Lower leg skin (tissue), 4 donors: ENCODE results near the gene ZFP57. TPM values are rescaled to one million over a fixed set of nuclear protein-coding genes. Genes with fewer than 3 reads are reported as not detected.

Experiments used
- DNase-seq, 2 donors: peaks; one replicate each; pipeline ENCODE4 v3.0.0-alpha.2; 2019; ENCODE audit warnings: low spot score in 2 of 2
- H3K4me3 ChIP-seq: fragments of 200-600 bp; sonication (generic); 2 replicates; pipeline ENCODE4 v1.5.1; 2017; ENCODE audit warnings: mild to moderate bottlenecking, low read depth; ENCODE audit not compliant: poor library complexity, severe bottlenecking
- POLR2A ChIP-seq, 2 donors: fragments of 450-650 bp; IDR thresholded peaks; one replicate each; pipeline ENCODE4 v1.6.1; 2016 to 2017; ENCODE audit warnings: antibody characterized with exemption in 2 of 2, mild to moderate bottlenecking in 1 of 2, moderate library complexity in 1 of 2
- WGBS, 2 donors: methylation state at CpG; one replicate each; pipeline ENCODE4 v1.1.5; 2018; 5-methylcytosine and 5-hydroxymethylcytosine counted together
- intact Hi-C: fragments of 100-400 bp; cut with DNase I; formaldehyde crosslinking; loops from one replicate; pipeline ENCODE4 v1.15.0; 2023; ENCODE audit warnings: low total_unique reads
- total RNA-seq, 4 donors: library from RNA; depleted of rRNA; stranded (reverse); fragments of >200 nt; gene quantifications; one replicate each; pipeline ENCODE4 v1.1.0, GENCODE V29; 2016
- TF ChIP-seq, protein P1 (sequence below), 3 donors: fragments of 450-650 bp; IDR thresholded peaks; one replicate each; pipeline ENCODE4 v1.5.1; 2016; ENCODE audit warnings: antibody characterized with exemption in 3 of 3, mild to moderate bottlenecking in 3 of 3, moderate library complexity in 2 of 3

Gene ZFP57
- total RNA-seq, 4 donors from 2014 or later: 0.15 to 4.8 (median 2.4) TPM

- TF ChIP-seq, protein P1, sequence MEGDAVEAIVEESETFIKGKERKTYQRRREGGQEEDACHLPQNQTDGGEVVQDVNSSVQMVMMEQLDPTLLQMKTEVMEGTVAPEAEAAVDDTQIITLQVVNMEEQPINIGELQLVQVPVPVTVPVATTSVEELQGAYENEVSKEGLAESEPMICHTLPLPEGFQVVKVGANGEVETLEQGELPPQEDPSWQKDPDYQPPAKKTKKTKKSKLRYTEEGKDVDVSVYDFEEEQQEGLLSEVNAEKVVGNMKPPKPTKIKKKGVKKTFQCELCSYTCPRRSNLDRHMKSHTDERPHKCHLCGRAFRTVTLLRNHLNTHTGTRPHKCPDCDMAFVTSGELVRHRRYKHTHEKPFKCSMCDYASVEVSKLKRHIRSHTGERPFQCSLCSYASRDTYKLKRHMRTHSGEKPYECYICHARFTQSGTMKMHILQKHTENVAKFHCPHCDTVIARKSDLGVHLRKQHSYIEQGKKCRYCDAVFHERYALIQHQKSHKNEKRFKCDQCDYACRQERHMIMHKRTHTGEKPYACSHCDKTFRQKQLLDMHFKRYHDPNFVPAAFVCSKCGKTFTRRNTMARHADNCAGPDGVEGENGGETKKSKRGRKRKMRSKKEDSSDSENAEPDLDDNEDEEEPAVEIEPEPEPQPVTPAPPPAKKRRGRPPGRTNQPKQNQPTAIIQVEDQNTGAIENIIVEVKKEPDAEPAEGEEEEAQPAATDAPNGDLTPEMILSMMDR (IDR thresholded peaks at IDR 0.05): no peak
- intact Hi-C loops: no loop called here
- no peak overlapping the region for H3K4me3 ChIP-seq
- WGBS, 2 donors: 90% methylated on average over 23 of the region's 23 CpGs
- no peak for DNase-seq
These were observed 32.9 kb downstream of the ZFP57 start for GRCh38 chr6:29647927-29648642.

DNA sequence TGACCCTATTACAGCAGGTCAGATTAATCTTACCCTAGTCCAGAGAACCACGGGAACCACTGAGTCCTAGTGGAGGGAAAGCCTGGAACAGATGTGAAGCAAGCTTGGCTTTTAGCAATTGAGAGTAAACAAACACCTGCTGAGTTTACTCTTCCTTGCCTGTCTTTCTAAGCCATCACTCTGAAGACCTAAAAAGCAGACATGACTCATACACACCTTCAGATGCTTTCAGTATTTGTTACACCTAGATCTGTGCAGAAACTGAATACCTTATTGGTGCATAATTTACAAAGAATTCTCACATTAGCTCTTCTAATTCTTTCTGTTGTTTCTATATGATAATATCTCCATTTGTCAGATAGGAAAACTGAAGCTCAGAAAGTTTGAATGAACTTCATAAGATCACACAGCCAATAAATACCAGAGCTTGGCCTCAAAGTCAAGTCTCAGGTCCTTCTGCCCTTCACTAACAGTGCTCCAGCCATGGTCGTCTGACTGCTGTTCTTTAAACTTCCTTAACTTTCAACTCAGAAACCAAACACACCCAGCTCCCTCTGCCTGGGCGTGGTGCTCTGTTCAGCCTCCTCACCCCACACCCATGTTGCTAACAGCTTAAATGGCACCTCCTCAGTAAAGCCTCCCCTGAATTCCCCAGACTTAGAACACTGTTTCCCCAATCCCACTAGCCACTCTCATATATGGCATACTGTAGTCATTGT is 39.4 kb downstream of the ZFP57 start:
- no peak overlapping the region for H3K4me3 ChIP-seq
- DNase-seq: peak in 1 of 2 donors; percentile 19
- intact Hi-C loops: no loop called here
- TF ChIP-seq, protein P1 (IDR thresholded peaks at IDR 0.05): no peak
- TF ChIP-seq POLR2A (IDR thresholded peaks at IDR 0.05): no peak
- WGBS, 2 donors: 23 to 30% methylated on average over 3 of the region's 3 CpGs

DNA sequence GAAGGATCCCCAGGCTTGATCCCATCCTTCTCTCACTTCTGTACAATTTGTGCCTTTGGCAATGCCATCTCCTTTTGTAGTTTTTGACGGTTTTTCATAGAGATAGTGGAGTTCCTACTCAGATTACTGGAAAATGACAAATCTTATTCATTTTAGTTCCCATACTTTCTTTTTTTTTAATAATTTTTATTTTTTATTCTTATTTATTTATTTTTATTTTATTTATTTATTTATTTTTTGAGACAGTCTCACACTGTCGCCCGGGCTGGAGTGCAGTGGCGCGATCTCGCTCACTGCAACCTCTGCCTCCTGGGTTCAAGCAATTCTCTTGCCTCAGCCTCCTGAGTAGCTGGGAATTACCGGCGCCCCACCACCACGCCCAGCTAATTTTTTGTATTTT is 43.7 kb downstream of the ZFP57 start:
- intact Hi-C loops: no loop called here
- DNase-seq: no peak
- WGBS, 2 donors: 85 to 95% methylated on average over 9 of the region's 9 CpGs
- no peak for TF ChIP-seq POLR2A (IDR thresholded peaks at IDR 0.05)
- TF ChIP-seq, protein P1 (IDR thresholded peaks at IDR 0.05): no peak
- H3K4me3 ChIP-seq: no peak overlapping the region

- DNase-seq: no peak
- 2 to 6% methylated on average over 9 of the region's 9 CpGs for WGBS, 2 donors
These were observed 47.4 kb downstream of the ZFP57 start for GRCh38 chr6:29633534-29633905.

DNA sequence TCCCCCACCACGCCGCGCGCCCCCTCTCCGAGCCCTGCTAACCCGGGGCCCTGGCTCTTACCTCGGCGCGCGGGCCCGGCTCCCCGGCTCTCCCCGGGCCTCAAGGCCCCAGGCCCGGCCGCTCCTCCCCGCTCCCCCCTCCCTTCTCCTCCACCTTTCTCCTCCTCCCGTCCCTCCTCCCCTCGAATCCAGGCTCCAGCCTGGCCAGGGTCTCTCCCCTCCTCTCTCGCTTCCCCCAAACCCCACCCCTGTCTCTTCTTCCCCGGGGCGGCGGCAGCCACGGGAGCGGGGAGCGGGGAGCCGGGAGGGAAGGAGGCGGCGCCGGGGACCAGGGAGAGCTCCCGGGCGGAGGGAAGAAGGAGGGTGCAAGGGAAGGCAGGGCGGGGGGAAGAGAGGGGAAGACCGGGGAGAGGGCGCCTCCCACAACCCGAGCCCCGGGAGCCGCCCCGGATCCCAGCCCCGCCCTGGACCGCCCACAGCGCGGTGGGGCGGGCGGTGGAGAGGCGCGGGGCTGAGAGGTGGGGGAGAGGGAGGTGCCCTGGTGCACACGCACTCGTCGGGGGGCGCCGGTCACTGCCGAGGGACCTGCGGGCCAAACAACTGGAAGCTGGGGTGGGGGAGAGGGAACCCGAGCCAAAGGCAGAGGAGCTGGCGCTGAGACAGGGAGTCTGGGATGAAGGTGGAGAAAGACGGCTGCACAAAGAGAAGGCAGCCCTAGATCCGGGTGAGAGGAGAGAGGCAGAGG is 48.0 kb downstream of the ZFP57 start, which contains the start of gene GABBR1:
Gene GABBR1, minus strand, starts transcription at position 395 of the 745 bp plus-strand sequence. CDS start 798 bp downstream, outside the sequence.
- H3K4me3 ChIP-seq: peak within 1 kb of the TSS; percentile 70
- 0 to 2% methylated on average over 44 to 53 of the region's 57 CpGs for WGBS, 2 donors
- DNase-seq: peak; percentile 84 to 97
- TF ChIP-seq, protein P1 (IDR thresholded peaks at IDR 0.05): no peak
- no peak for TF ChIP-seq POLR2A (IDR thresholded peaks at IDR 0.05)
- intact Hi-C loops: no loop called here

More at GRCh38 chr6:29633534-29633905, 47.4 kb downstream of the ZFP57 start:
- TF ChIP-seq, protein P1 (IDR thresholded peaks at IDR 0.05): no peak
- TF ChIP-seq POLR2A (IDR thresholded peaks at IDR 0.05): no peak
- peak overlapping the region; percentile 70 for H3K4me3 ChIP-seq
- intact Hi-C loops: no loop called here
